ENCODE data around the gene CTRB2.

Gene CTRB2

GRCh38 chr16:75176926-75177325 is 30.0 kb downstream of the CTRB2 start:
- Histone ChIP-seq H3K9me3 (ENCODE audit: low read length) (peaks cover 23% of the 10 kb centered on the region), H3F3A (ENCODE audit: insufficient read depth, low read length) (no peaks in the 10 kb centered on the region), H3K27ac (ENCODE audit: low read depth, low read length, poor library complexity, severe bottlenecking) (no peak overlapping the region), H3K9me2 (ENCODE audit: low read depth, low read length) (no peaks in the 10 kb centered on the region), H3K4me2 (ENCODE audit: low read length) (no peak overlapping the region), H3K4me1 (ENCODE audit: insufficient read depth, low read length, severe bottlenecking) (no peaks in the 10 kb centered on the region), H3K36me3 (ENCODE audit: insufficient read depth, low read length) (no peaks in the 10 kb centered on the region), H3K4me3 (ENCODE audit: low read depth, low read length, poor library complexity, severe bottlenecking) (no peak overlapping the region), H3K79me2 (ENCODE audit: insufficient read depth, low read length) (no peaks in the 10 kb centered on the region), H3K9ac (ENCODE audit: low read length) (no peak overlapping the region), H4K20me1 (ENCODE audit: insufficient read depth, low read length) (no peaks in the 10 kb centered on the region), H3K27me3 (ENCODE audit: insufficient read depth, low read length) (no peaks in the 10 kb centered on the region), H2AFZ (ENCODE audit: low read length) (no peak overlapping the region)
- TF ChIP-seq EZH2 (IDR thresholded peaks at IDR 0.05; ENCODE audit: borderline replicate concordance, low read length) = no peak

- H2AFZ ChIP-seq (ENCODE audit: low read length) = no peak overlapping the region
- H3F3A ChIP-seq (ENCODE audit: insufficient read depth, low read length) = no peaks in the 10 kb centered on the region
- TF ChIP-seq EZH2 (IDR thresholded peaks at IDR 0.05; ENCODE audit: borderline replicate concordance, low read length) (no peak), CTCF (IDR thresholded peaks at IDR 0.05; ENCODE audit: low read length) (no peak)
- no peaks in the 10 kb centered on the region for H3K27me3 ChIP-seq (ENCODE audit: insufficient read depth, low read length)
- no peak overlapping the region for H3K4me2 ChIP-seq (ENCODE audit: low read length)
- H3K79me2 ChIP-seq (ENCODE audit: insufficient read depth, low read length) = no peaks in the 10 kb centered on the region
- H3K9ac ChIP-seq (ENCODE audit: low read length) = no peak overlapping the region
- peaks cover 16% of the 10 kb centered on the region for H3K36me3 ChIP-seq (ENCODE audit: insufficient read depth, low read length)
- no peak overlapping the region for H3K4me3 ChIP-seq (ENCODE audit: low read depth, low read length, poor library complexity, severe bottlenecking)
- H3K27ac ChIP-seq (ENCODE audit: low read depth, low read length, poor library complexity, severe bottlenecking) = no peak overlapping the region
- no peaks in the 10 kb centered on the region for H3K9me2 ChIP-seq (ENCODE audit: low read depth, low read length)
- H3K4me1 ChIP-seq (ENCODE audit: insufficient read depth, low read length, severe bottlenecking) = no peaks in the 10 kb centered on the region
- peaks cover 41% of the 10 kb centered on the region for H3K9me3 ChIP-seq (ENCODE audit: low read length)
- H4K20me1 ChIP-seq (ENCODE audit: insufficient read depth, low read length) = no peaks in the 10 kb centered on the region
Measured at GRCh38 chr16:75175074-75175473, 31.9 kb downstream of the CTRB2 start.

GRCh38 chr16:75172578-75172977 is 34.4 kb downstream of the CTRB2 start:
- no peak overlapping the region for H3K9ac ChIP-seq (ENCODE audit: low read length)
- H4K20me1 ChIP-seq (ENCODE audit: insufficient read depth, low read length) = no peaks in the 10 kb centered on the region
- H3K4me3 ChIP-seq (ENCODE audit: low read depth, low read length, poor library complexity, severe bottlenecking) = no peak overlapping the region
- H2AFZ ChIP-seq (ENCODE audit: low read length) = no peak overlapping the region
- no peaks in the 10 kb centered on the region for H3K79me2 ChIP-seq (ENCODE audit: insufficient read depth, low read length)
- H3K27ac ChIP-seq (ENCODE audit: low read depth, low read length, poor library complexity, severe bottlenecking) = no peak overlapping the region
- H3K36me3 ChIP-seq (ENCODE audit: insufficient read depth, low read length) = peaks cover 40% of the 10 kb centered on the region
- H3K9me3 ChIP-seq (ENCODE audit: low read length) = peaks cover 62% of the 10 kb centered on the region
- H3K27me3 ChIP-seq (ENCODE audit: insufficient read depth, low read length) = no peaks in the 10 kb centered on the region
- no peaks in the 10 kb centered on the region for H3K4me1 ChIP-seq (ENCODE audit: insufficient read depth, low read length, severe bottlenecking)
- TF ChIP-seq EZH2 (IDR thresholded peaks at IDR 0.05; ENCODE audit: borderline replicate concordance, low read length) (no peak), CTCF (IDR thresholded peaks at IDR 0.05; ENCODE audit: low read length) (no peak)
- H3K4me2 ChIP-seq (ENCODE audit: low read length) = no peak overlapping the region
- H3F3A ChIP-seq (ENCODE audit: insufficient read depth, low read length) = no peaks in the 10 kb centered on the region
- H3K9me2 ChIP-seq (ENCODE audit: low read depth, low read length) = no peaks in the 10 kb centered on the region

- H3K36me3 ChIP-seq (ENCODE audit: insufficient read depth, low read length) = peaks cover 67% of the 10 kb centered on the region
- no peak overlapping the region for H3K9ac ChIP-seq (ENCODE audit: low read length)
- H3K4me1 ChIP-seq (ENCODE audit: insufficient read depth, low read length, severe bottlenecking) = no peaks in the 10 kb centered on the region
- no peak overlapping the region for H3K4me2 ChIP-seq (ENCODE audit: low read length)
- H3K79me2 ChIP-seq (ENCODE audit: insufficient read depth, low read length) = no peaks in the 10 kb centered on the region
- no peaks in the 10 kb centered on the region for H3K27me3 ChIP-seq (ENCODE audit: insufficient read depth, low read length)
- TF ChIP-seq EZH2 (IDR thresholded peaks at IDR 0.05; ENCODE audit: borderline replicate concordance, low read length) (no peak), CTCF (IDR thresholded peaks at IDR 0.05; ENCODE audit: low read length) (no peak)
- no peaks in the 10 kb centered on the region for H3K9me2 ChIP-seq (ENCODE audit: low read depth, low read length)
- H3K9me3 ChIP-seq (ENCODE audit: low read length) = peaks cover 77% of the 10 kb centered on the region
- no peaks in the 10 kb centered on the region for H3F3A ChIP-seq (ENCODE audit: insufficient read depth, low read length)
- H2AFZ ChIP-seq (ENCODE audit: low read length) = no peak overlapping the region
- H3K27ac ChIP-seq (ENCODE audit: low read depth, low read length, poor library complexity, severe bottlenecking) = no peak overlapping the region
- H3K4me3 ChIP-seq (ENCODE audit: low read depth, low read length, poor library complexity, severe bottlenecking) = no peak overlapping the region
- no peaks in the 10 kb centered on the region for H4K20me1 ChIP-seq (ENCODE audit: insufficient read depth, low read length)
Measured at GRCh38 chr16:75169899-75170405, 37.0 kb downstream of the CTRB2 start.
